GM21717 (cell line): ENCODE data around the gene SRP19.
"Not testable (repeated sequence)": the region's sequence is repeated elsewhere in the genome, so short reads cannot be mapped to it uniquely, and the experiment has no call there.

ENCODE experiments used
- ATAC-seq: cut with Tn5 transposase; IDR thresholded peaks from one replicate; pipeline ENCODE4 v1.9.1; 2021; ENCODE audit warnings: mild to moderate bottlenecking, moderate library complexity; ENCODE audit not compliant: unreplicated experiment

SRP19 gene

DNA sequence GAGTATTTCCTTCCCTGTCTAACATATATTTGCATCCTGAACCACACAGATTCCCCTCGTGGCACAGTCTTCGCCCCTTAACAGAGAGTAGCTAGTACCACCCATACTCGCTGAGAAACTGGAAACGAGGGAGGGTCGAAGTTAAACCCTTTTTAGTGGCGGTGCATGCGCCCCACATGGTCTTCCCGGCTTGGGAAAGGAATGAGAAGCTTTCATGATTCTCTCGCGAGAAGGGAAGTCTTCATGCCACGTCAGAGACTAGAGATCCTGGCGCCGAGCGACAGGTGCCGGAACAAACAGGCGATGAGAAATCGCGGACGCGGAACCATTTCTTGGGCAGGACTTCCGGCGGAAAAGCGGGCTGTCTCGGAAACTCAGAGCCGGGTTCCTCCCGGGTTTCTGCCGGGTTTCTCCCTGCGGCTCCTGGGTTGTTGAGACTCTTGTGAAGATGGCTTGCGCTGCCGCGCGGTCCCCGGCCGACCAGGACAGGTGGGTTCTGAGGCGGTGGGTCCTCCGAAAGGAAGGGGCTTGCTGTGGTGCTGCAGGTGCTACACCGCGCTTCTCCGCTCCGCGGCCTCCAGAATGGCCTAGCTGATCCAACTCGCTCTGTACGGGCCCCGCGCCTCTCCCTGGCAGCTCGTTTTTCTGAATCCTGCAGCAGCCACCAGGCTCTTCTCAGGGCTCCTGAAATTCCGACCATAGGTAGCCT lies at the start of gene SRP19:
Gene SRP19 (plus strand): TSS at position 359 of the 709 bp plus-strand sequence. CDS start 90 bp downstream, at position 449.
- ATAC-seq = peak; percentile 98

DNA sequence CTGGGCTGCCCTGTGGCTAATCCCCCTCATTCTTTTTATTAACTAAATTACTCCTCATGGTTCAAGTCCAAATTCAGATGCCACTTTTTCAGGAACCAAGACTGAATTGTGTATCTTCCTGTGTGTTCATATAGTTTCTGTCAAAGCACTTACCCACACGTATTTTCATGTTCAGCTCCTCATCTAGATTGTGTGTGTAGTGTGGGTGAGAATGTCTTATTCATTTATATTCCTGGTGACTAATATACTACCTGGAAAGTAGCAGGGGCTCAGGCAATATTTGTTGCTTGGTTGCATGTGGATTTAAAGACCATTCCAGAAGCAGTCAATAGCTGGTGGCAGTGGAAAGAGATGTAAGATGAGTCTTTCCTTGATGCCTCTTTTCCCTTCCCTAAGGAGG lies 48.5 kb upstream of the SRP19 start:
- no peak for ATAC-seq

DNA sequence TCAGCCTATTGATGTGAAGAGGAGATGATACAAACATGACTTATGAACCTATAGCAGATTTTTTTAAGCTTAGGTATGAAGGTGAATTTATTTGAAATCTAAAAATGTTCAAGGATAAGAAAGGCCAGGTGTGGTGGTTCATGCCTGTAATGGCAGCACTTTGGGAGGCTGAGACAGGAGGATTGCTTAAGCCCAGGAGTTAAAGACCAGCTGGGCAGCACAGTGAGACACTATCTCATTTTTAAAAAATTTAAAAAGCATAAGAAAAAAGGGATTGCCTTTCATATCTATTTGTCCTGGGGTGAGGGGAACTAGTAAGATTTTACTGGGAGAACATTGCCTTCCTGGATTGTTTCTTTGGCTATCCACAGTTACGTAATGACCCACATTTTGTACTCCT lies 40.8 kb upstream of the SRP19 start:
- ATAC-seq = no peak

DNA sequence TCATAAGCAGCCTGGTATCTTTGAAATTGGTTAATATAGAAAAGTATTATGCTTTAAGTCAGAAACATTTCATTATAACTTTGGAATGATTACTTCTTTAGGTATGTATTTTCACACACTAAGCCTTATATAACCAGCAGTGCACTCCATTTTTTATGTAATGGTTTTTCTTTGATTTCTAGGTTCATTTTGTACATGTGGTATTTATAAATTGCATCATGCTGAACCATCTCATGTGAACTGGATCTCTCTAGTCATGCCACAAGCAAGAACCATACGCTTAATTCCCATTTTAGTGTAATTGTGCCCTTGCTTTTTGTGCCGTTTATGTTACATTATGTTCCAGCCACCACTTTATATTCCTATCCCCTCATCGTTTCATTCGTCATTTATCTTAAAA lies 38.6 kb upstream of the SRP19 start:
- ATAC-seq = no peak

DNA sequence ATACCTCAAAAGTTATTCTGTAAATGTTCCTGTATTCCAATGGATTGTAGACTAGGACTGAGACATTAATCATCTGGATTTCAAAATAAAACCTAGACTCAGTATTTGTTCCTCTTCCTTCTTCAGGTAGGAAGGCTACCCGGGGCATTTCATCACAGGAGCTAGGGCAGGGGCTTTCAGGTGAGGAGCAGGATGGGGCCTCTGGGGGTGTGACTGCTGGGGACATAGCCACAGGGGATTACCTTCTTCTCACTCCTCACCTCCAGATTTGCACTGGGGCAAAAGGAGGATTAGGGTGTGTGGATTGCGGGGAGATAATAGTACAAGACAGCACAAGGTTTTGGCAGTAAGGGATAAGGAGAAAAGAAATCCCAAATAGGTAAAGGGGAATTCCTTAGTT lies 37.9 kb upstream of the SRP19 start:
- no peak for ATAC-seq

DNA sequence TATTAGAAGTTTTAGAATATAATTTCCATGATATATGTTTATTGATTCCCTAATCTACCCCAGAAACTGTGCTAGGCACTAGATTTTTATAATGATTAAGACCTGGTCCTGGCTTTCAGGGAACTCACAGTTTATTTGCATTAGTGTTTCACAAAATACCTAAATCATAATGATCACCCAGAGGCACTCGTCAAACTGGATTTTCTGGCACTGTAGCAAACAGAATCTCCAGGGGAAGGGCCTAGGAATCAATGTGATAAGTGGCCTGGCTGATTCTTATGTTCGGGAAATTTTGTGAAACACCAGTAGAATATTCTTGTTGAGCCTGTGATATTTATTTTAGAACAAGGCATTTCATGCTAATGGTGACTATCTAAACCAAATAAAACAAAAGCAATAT lies 37.4 kb upstream of the SRP19 start:
- ATAC-seq = no peak

DNA sequence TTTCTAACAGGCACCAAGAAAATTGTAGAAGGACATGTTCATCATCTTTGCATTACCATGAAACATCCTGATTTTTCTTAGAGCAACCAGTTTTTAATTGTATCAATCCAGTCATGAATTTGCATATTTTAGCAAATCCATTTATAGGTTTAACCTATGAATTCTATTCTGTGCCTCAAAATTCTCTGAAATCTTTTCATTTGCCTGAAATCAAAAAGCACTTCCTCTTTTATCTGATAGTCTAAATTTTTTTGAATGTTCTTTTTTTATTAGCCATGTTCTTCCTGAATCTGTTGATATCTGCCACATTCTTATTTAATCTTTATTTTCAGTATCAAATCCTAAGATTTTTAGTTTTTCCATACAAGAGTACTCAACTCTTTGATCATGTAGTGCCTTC lies 36.9 kb upstream of the SRP19 start:
- no peak for ATAC-seq

DNA sequence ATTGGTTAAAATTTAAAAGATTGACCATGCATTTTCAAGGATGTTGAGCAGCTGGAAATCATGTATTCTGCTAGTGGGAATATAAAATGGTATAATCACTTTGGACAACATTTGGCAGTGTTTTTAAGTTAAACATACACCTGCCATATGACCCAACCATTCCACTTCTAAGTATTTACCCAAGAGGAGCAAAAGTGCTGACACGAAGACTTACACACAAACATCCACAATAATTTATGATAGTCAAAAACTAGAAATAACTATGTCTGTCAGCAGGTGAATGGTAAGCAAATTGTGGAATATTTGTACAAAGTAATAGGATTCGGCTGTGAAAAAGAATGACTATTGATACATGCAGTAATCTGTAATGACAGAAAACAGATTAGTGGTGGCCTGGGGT lies 30.7 kb upstream of the SRP19 start:
- no peak for ATAC-seq

DNA sequence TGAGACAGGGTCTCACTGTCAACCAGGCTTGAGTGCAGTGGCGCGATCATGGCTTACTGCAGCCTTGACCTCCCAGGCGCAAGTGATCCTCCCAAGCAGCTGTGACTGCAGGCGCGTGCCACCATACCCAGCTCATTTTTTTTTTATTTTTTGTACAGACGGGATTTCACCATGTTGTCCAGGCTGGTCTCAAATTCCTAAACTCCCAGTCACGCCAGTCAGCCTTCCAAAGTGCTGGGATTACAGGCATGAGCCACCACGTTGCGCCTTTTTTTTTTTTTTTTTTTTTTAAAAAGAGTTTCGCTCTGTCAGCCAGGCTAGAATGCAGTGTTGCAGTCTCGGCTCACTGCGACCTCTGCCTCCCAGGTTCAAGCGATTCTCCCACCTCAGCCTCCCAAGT lies 27.1 kb upstream of the SRP19 start:
- no peak for ATAC-seq

DNA sequence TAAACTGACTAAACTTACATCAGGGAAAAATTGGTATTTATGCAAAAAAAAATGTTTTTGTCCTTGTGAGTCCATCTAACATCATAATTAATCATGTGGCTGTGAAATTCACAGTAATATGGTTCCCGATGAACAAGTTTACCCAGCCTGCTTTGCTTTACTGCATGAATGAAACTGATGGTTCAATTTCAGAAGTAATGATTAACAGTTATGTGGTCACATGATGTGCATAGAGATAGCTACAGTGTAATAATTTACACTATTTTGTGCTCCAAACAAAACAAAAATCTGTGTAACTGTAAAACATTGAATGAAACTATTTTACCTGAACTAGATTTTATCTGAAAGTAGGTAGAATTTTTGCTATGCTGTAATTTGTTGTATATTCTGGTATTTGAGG lies 16.6 kb upstream of the SRP19 start:
- no peak for ATAC-seq

DNA sequence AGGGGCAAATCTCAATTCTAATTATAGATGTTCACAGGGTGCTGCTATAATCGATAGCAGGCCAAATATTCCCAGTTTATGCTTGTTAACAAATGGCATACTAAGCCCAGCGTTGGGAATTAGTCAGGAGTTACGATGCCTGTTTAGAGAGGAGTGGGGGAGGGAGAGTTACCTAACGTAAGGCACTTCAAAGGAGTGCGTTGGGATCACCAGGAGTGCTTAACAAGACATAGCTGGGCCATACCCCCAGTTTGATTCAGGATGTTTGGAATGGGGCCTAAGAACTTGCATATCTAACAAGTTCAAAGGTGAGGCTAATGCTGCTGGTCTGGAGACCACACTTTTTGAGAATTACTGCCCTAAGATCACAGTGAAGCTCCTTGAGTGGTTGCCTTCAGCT lies 14.5 kb upstream of the SRP19 start:
- ATAC-seq = no peak

DNA sequence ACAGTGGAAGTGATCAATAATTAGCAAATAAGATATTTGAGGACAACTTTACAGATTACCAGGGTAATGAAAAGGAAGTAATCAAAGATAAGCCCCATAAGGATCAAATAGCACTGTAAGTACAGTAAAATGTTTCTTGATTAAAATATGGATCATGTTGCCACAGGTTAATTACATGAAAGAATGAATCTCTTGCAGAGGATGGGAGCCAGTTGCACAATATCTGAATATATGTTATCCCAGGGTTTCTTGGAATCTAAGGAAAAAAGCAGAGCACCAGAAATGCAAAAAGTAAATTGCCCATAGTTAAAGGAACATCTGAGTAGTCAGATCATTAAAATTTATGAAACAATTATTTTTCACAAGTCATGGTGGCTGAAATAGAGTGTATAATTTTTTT lies 13.8 kb upstream of the SRP19 start:
- no peak for ATAC-seq

DNA sequence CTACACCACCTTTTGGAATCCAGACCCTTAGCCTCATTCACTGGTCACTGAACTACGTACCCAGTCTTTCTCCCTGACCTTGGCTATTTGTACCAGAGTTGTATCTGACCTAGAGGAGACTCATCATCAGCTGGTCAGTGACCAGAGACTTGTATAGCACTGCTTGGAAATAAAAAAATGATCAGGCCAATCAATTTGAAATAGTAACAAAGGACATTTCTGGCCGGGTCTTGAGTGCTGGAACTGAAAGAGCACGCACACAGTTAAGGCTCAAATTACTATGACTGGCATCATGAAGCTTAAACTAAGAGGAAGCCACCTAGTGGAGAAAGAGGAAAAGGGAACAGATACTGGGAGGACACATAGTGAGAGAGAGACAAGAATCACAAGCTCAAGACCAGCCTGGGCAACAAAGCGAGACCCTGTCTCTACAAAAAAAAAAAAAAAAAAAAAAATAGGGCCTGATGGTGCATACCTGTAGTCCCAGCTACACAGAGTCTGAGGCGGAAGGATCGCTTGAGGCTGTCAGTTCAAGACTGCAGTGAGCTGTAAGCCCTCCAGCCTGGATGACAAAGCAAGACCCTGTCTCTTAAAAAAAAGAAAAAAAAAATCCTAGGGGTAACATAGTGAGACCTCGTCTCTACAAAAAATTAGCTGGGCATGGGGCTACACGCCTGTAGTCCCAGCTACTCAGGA lies 12.8 kb upstream of the SRP19 start:
- peak; percentile 100 for ATAC-seq

DNA sequence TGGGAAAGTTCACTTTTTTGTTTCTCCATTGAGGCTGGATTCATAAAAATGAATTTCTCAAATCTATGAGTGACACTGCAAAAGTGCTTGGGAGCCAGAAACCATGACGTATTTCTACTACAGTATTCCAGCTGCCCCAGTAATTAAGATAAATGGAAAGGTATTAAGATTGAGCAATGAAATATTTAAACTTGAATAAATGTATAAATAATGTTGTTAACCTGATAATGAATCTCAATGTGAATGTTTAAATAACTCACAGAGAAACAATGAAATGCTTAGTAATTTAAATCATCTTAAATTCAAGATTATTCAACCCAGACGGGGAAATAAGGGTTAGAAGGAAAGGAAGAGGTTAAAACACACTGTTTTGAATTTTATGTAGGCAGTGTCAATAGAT lies 11.2 kb upstream of the SRP19 start:
- ATAC-seq = no peak

DNA sequence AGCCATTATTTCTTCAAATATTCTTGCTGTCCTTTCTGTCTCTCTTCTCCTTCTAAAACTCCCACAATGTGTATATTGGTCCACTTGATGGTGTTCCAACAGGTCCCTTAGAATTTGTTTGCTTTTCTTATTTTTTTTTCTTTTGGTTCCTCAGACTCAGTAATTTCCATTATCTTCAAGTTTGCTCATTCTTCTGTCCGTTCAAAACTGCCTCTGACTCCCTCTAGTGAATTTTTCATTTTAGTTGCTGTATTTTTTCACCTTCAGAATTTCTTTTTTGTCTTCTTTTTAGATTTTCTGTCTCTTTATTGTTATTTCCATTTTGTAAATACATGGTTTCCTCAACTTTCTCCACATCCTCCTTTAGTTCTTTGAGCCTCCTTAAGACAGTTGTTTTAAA lies 6.4 kb upstream of the SRP19 start:
- ATAC-seq = no peak

DNA sequence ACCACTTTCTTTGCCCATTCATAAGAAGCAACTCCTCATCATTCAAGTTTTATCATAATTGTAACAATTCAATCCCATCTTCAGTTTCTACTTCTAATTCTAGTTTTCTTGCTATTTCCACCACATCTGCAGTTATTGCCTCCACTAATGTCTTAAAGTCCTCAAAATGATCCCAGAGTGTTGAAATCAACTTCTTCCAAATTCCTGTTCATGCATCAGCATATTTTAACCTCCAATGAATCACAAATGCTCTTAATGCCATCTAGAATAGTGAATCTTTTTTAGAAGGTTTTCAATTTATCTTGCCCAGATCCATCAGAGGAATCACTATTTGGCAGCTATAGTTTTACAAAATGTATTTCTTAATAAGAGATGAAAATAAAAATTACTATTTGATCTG lies 3.2 kb upstream of the SRP19 start:
- ATAC-seq = no peak

DNA sequence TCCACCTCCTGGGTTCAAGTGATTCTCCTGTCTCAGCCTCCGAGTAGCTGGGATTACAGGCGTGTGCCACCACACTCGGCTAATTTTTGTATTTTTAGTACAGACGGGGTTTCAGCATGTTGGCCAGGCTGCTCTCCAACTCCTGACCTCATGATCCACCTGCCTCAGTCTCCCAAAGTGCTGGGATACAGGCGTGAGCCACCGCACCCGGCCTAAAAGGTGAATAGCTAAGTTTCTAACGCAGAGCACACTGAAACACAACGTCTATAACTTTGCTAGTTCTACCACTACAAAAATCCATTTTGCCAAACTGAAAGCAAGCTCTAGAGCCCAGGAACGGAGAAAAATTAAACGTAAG lies 537 bp upstream of the SRP19 start:
- not testable (repeated sequence) for ATAC-seq

DNA sequence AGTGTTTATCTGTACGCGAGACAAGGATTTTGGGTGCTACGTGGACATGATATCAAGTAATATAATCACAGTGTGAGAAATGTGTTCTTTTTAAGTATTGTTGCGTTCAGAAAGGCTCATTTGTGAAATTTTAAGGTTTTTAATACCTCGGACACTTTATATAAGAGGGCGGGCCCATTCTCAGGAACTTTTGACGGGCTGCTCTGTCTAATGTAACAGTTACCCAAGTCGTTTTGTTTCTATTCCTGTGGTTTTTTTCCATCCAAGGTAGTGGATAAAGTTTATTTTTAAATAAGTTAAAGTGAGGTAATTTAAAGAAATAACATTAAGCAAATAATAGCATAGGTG lies 525 bp downstream of the SRP19 start:
- ATAC-seq = no peak

DNA sequence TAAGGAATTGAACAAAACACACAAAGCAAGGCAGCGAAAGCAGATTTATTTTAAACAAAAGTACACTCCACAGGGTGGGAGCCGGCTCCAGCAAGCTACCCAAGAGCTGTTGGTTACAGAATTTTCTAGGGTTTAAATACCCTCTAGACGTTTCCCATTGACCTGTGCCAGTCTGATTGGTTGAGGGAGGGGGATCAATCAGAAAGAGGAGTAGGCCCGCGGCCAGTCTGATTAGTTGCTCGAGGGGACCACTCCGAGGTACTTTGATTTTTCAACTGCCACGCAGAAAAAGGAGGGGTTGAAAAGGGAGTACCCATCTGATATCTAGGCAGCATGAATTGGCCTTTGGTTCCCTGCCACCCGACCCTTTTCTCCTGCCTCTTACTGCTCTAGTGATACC lies 998 bp downstream of the SRP19 start:
- no peak for ATAC-seq

DNA sequence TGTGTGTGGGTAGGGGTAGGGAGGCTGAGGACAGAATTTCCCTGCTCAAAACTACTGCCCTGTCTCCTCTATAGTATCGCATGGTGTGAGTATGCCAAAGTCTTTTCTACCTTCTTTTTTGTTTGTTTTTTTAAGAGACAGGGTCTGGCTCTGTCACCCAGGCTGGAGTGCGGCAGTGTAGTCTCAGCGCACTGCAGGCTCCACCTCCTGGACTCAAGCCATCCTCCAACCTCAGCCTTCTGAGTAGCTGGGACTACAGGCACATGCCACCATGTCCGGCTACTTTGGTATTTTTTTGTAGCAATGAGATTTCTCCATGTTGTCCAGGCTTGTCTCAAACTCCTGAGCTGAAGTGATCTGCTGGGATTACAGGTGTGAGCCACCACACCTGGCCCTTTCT lies 2.5 kb downstream of the SRP19 start:
- ATAC-seq = no peak

DNA sequence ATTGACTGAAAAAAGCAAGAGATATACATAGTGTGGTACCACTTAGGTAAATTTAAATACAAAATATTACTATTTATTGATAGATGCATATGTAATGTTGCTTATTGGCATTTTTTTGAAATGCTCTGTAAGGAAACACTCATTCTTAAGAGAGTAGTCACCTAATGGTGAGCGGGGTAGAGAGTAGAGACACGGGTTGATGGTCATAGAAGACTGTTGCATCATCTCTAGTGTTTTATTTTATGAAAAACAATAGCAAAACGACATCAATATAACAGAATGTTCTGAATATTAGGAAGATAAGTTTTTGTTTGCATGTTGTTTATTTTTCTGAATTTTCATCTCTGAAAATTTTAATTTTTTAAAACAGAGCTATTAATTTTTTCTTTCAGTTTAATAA lies 4.0 kb downstream of the SRP19 start:
- no peak for ATAC-seq

DNA sequence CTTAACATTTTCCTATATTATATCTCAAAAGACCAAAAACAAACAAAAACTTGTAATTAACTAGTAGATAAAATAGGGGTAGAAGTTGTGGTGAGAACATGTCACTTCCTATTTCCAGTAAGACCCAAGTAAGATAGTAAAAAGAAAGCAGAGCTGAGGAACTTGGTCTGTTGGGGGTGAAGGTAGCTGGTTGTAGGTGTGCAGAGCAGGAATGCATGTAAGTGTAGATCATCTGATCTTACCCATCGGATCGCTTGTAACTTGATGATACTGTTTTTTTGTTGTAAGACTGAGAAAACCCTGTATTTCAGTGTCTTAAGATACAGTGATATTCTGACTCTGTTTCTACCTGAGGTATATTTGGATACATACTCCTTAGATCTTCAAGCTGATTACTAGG lies 5.7 kb downstream of the SRP19 start:
- ATAC-seq = no peak

DNA sequence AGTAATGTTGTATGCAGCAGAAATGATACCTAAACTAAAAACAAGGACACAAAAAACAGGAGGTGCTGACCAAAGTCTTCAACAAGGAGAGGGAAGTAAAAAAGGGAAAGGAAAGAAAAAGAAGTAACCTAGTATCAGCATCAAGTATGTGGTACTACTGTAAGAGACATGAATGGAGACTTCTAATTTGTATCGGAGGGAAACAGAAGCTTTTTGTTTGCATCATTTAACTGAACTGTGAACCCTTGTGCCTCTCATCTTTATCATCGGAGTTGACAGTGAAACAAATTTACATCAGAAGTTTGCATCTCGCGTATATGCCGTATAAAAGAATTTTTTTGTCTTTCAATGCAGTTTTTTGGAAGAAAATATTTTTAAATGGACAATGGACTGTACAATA lies 6.3 kb downstream of the SRP19 start:
- ATAC-seq = no peak
